Ascending aorta (tissue), 2 donors: ENCODE results near the gene SPSB1. TPM values are rescaled to one million over a fixed set of nuclear protein-coding genes. Genes with fewer than 3 reads are reported as not detected.
A peak's percentile ranks its signal among the peaks of the same experiment; 100 is the strongest.

Experiments used
- DNase-seq, 2 donors: peaks; one replicate each; pipeline ENCODE4 v3.0.0-alpha.2; 2019; ENCODE audit warnings: low spot score in 2 of 2
- H3K27ac ChIP-seq, 2 donors: fragments of 200-600 bp; sonication (generic); one replicate each; pipeline ENCODE4 v1.5.1; 2016 to 2017; ENCODE audit warnings: mild to moderate bottlenecking in 1 of 2
- H3K27me3 ChIP-seq: fragments of 200-600 bp; sonication (generic); one replicate; pipeline ENCODE4 v1.5.1; 2017
- H3K36me3 ChIP-seq, 2 donors: fragments of 200-600 bp; sonication (generic); one replicate each; pipeline ENCODE4 v1.5.1; 2016
- H3K4me1 ChIP-seq, 2 donors: fragments of 200-600 bp; sonication (generic); one replicate each; pipeline ENCODE4 v1.5.1; 2016 to 2017; ENCODE audit warnings: mild to moderate bottlenecking in 1 of 2
- H3K4me3 ChIP-seq, 2 donors: fragments of 200-600 bp; sonication (generic); one replicate each; pipeline ENCODE4 v1.5.1; 2016 to 2017; ENCODE audit warnings: mild to moderate bottlenecking in 1 of 2
- H3K9me3 ChIP-seq, 2 donors: fragments of 200-600 bp; sonication (generic); one replicate each; pipeline ENCODE4 v1.5.1; 2016
- CTCF ChIP-seq, 3 experiments: fragments of 200-600 bp in 2 of 3; fragments of 450-650 bp in 1 of 3; sonication (generic) in 2 of 3; IDR thresholded peaks; one replicate each; pipeline ENCODE4 v1.5.1; 2016 to 2019; ENCODE audit warnings: antibody characterized with exemption in 3 of 3, mild to moderate bottlenecking in 1 of 3, moderate library complexity in 1 of 3
- intact Hi-C: fragments of 100-400 bp; cut with DNase I; formaldehyde crosslinking; loops from one replicate; pipeline ENCODE4 v1.15.1; 2023
- total RNA-seq: library from RNA; depleted of rRNA; stranded (reverse); fragments of >200 nt; gene quantifications from one replicate; pipeline ENCODE4 v1.1.0, GENCODE V29; 2016

The SPSB1 gene
- total RNA-seq, 1 donor from 2014 or later, result 64.9 TPM

DNA sequence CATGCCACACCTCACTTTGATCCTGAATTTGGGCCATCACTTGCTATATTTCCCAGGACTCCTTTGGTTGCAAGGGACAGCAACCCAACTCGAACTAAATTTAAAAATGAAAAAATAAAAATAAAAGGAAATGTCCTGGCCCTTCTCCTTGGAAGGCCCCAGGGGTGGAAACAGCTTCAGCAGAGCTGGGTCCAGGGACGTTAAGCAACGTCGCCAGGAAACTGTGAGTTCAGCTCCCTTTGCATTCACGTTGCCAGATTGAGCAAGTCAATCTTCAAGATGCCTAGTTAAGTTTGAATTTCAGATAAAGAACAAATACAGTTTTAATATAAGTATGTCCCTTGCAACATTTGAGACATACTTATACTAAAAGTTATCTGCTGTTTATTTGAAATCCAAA is 14.6 kb upstream of the SPSB1 start:
- H3K27ac ChIP-seq, result peak overlapping the region; percentile 58 to 72

DNA sequence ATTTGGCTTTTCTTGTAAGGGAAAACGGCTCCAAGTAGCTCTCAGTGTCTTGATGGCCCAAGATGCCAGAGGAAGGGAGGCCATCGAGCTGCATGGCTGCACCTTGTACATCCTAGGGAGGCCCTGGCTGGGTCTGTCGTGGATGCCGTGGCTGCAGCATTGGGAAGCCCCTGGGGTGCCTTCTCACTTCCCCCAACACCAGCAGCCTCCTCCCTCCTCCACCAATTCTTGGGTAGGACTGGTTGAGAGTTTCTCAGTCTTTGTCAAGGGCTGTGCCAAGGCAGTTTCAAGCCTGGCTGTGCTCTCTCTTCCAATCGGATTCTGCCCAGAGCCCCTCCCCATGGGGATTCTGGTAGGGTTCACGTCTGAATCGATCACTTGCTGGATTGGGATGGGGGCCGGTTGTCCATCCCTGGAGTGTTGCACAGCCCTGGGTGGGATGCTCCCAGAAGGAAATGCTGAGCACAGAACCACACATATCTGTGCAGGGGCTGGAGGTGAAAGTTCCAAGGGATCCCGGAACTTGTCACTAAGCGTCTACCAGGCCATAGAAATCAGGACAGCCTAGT is 14.0 kb upstream of the SPSB1 start:
- peaks cover 15 to 20% of the 10 kb centered on the region in 2 donors for H3K4me1 ChIP-seq
- DNase-seq, result no peak
- intact Hi-C loops, result no loop called here

More for the DNA sequence above, 14.6 kb upstream of the SPSB1 start:
- Histone ChIP-seq H3K4me3 (no peak overlapping the region), H3K4me1 (peaks cover 15 to 20% of the 10 kb centered on the region in 2 donors), H3K36me3 (no peaks in the 10 kb centered on the region), H3K9me3 (no peaks in the 10 kb centered on the region), H3K27me3 (no peaks in the 10 kb centered on the region)
- intact Hi-C loops, result no loop called here
- peak in 1 of 2 donors; percentile 80 for DNase-seq
- TF ChIP-seq CTCF (IDR thresholded peaks at IDR 0.05), result no peak

DNA sequence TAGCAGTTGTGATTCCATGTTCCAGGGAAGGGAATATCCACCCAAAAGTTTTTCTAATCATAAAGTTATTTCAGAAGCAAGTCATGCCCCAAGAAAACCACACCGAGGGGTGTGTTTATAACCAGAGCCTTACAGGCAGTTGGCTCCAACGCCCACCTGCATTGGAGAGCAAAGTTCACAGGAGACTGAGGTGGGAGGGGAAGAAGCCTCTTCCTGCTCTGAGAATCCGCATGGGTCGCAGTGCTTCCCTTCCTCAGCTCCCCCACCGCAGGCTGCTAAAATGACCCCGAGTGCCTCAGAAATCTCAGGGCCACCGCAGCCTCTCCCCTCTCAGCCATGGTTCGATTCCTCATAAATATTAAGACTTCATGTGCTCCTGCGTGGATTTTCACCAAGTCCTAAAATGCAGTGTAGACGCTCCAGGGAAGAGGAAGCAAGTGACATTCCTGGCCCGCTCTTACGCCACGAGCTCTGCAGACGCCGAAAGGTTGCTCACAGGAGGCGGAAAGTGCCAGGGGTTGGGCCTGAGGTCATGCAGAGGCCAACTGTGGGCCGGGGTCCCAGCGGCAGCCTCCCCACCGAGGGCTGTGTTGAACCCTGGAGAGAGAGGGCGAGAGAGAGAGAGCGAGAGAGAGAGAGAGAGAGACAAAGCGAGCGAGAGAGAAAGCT is 13.4 kb upstream of the SPSB1 start:
- peaks cover 15 to 20% of the 10 kb centered on the region in 2 donors for H3K4me1 ChIP-seq
- H3K27ac ChIP-seq, result peak overlapping the region; percentile 58 to 72
- intact Hi-C loops, result no loop called here

More for the DNA sequence above, 14.0 kb upstream of the SPSB1 start:
- no peak for TF ChIP-seq CTCF (IDR thresholded peaks at IDR 0.05)
- H3K27ac ChIP-seq, result peak overlapping the region; percentile 58 to 72
- no peaks in the 10 kb centered on the region for H3K9me3 ChIP-seq
- H3K27me3 ChIP-seq, result no peaks in the 10 kb centered on the region
- H3K36me3 ChIP-seq, result no peaks in the 10 kb centered on the region
- H3K4me3 ChIP-seq, result no peak overlapping the region

GRCh38 chr1:9280015-9280860 is 12.5 kb upstream of the SPSB1 start:
- H3K4me3 ChIP-seq, result no peak overlapping the region
- no peak overlapping the region for H3K27ac ChIP-seq
- H3K9me3 ChIP-seq, result peaks cover 0 to 8% of the 10 kb centered on the region in 2 donors
- DNase-seq, result peak in 1 of 2 donors; percentile 90
- intact Hi-C loops, result no loop called here
- no peaks in the 10 kb centered on the region for H3K36me3 ChIP-seq
- H3K27me3 ChIP-seq, result no peaks in the 10 kb centered on the region
- TF ChIP-seq CTCF (IDR thresholded peaks at IDR 0.05), result no peak
- H3K4me1 ChIP-seq, result peaks cover 15 to 20% of the 10 kb centered on the region in 2 donors

More for the DNA sequence above, 13.4 kb upstream of the SPSB1 start:
- no peak for DNase-seq
- no peak overlapping the region for H3K4me3 ChIP-seq
- no peaks in the 10 kb centered on the region for H3K27me3 ChIP-seq
- no peaks in the 10 kb centered on the region for H3K36me3 ChIP-seq
- H3K9me3 ChIP-seq, result no peaks in the 10 kb centered on the region
- no peak for TF ChIP-seq CTCF (IDR thresholded peaks at IDR 0.05)

GRCh38 chr1:9281071-9281827 is 11.4 kb upstream of the SPSB1 start:
- no peak for TF ChIP-seq CTCF (IDR thresholded peaks at IDR 0.05)
- Histone ChIP-seq H3K9me3 (peaks cover 0 to 8% of the 10 kb centered on the region in 2 donors), H3K4me1 (peaks cover 15 to 17% of the 10 kb centered on the region in 2 donors), H3K36me3 (no peaks in the 10 kb centered on the region), H3K4me3 (no peak overlapping the region), H3K27me3 (no peaks in the 10 kb centered on the region), H3K27ac (no peak overlapping the region)
- intact Hi-C loops, result no loop called here
- DNase-seq, result no peak
